ELR (cell line): ENCODE results near the gene KLHL21.
"Not testable (repeated sequence)": the region's sequence is repeated elsewhere in the genome, so short reads cannot be mapped to it uniquely, and the experiment has no call there.

Source experiments
- DNase-seq: peaks from one replicate; pipeline ENCODE4 v3.0.0-alpha.2; 2015; ENCODE audit warnings: low read depth

The KLHL21 gene

GRCh38 chr1:6599991-6600390 is 2.7 kb downstream of the KLHL21 start:
- DNase-seq = not testable (repeated sequence)

GRCh38 chr1:6599141-6599975 is 3.3 kb downstream of the KLHL21 start:
- DNase-seq = peak; percentile 24

GRCh38 chr1:6597777-6598131 is 4.9 kb downstream of the KLHL21 start:
- DNase-seq = no peak

- DNase-seq = no peak
Measured at GRCh38 chr1:6596886-6597776, 5.5 kb downstream of the KLHL21 start.

- DNase-seq = no peak
Measured at GRCh38 chr1:6596351-6596750, 6.3 kb downstream of the KLHL21 start.

- DNase-seq = no peak
Measured at GRCh38 chr1:6594977-6595740, 7.5 kb downstream of the KLHL21 start.

GRCh38 chr1:6593810-6594209 is 8.9 kb downstream of the KLHL21 start:
- DNase-seq = no peak

GRCh38 chr1:6592865-6593593 is 9.6 kb downstream of the KLHL21 start:
- no peak for DNase-seq

GRCh38 chr1:6592441-6592840 is 10.2 kb downstream of the KLHL21 start:
- DNase-seq = no peak

- DNase-seq = no peak
Measured at GRCh38 chr1:6591644-6592043, 11.0 kb downstream of the KLHL21 start.

GRCh38 chr1:6591222-6591621 is 11.4 kb downstream of the KLHL21 start:
- no peak for DNase-seq

- DNase-seq = no peak
Measured at GRCh38 chr1:6590046-6590445, 12.6 kb downstream of the KLHL21 start.

- DNase-seq = no peak
Measured at GRCh38 chr1:6588893-6589520, 13.7 kb downstream of the KLHL21 start.

GRCh38 chr1:6588128-6588892 is 14.4 kb downstream of the KLHL21 start:
- DNase-seq = no peak

- DNase-seq = peak; percentile 17
Measured at GRCh38 chr1:6587261-6588005, 15.2 kb downstream of the KLHL21 start.

- no peak for DNase-seq
Measured at GRCh38 chr1:6586404-6586816, 16.3 kb downstream of the KLHL21 start.

- DNase-seq = no peak
Measured at GRCh38 chr1:6585841-6586240, 16.8 kb downstream of the KLHL21 start.

GRCh38 chr1:6585081-6585722 is 17.5 kb downstream of the KLHL21 start:
- no peak for DNase-seq
